HG03103 (cell line): ENCODE results near the gene ALOX12B.

ENCODE experiments used
- ATAC-seq: cut with Tn5 transposase; IDR thresholded peaks from one replicate; pipeline ENCODE4 v1.9.1; 2021; ENCODE audit warnings: low read depth; ENCODE audit not compliant: unreplicated experiment

ALOX12B gene

DNA sequence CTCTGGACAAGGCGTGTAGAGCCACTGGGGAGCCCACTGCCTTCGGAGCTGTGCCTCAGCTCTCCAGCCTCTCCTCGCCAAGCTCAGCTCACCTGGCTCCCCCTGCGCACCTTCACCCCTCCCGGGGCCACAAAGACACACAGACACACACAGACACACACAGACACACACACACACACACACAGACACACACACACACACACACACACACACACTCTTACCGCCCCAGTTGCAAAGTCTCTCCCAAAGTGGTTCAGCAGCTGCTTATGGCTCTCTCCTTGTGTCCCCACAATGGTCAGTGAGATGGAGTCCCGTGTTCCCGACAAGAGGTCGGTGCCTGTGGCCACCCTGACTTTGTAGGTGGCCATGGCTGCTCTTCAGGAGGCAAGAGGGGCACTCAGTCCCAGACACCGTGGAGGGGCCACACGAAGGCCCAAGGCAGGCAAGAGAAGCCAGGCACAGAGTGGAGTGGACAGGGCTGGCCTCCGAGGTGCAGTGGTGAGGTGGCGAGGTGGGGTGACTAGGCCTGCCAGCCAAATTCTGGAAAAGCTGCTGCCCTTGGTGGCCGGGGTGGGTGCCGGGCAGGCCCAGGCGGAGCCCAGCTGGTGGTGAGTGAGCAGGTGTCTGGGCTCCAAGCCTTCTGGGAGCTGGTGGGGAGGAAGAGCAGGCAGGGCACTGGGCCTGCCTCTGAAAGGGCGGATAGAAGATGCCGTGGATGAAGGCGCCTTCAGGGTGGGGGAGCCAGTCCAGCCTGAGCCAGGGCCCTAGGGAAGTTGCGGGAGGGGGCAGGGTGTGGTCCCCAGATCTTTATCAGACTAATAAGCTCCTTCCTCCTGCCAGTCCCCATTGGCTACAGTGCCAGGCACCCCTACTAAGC lies at the start of gene ALOX12B:
ALOX12B (minus strand) TSS at position 642 of the 877 bp plus-strand sequence; CDS start at position 368, 274 bp downstream.
- no peak for ATAC-seq

DNA sequence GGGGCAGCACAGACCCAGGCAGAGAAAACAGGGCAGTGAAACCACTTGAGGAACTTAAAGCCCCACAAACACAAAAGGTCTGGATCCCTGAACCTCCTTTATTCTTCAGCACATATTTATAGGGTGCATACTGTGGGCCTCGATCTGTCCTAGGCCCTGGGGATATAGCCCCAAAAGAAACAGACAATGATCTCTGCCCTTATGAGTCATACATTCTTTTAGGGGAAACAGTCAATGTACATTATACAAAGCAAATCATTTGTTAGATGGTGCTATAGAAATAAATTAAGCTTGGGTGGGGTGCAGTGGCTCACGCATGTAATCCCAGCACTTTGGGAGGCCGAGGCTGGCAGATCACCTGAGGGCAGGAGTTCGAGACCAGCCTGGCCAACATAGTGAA lies 46.4 kb upstream of the ALOX12B start:
- no peak for ATAC-seq

DNA sequence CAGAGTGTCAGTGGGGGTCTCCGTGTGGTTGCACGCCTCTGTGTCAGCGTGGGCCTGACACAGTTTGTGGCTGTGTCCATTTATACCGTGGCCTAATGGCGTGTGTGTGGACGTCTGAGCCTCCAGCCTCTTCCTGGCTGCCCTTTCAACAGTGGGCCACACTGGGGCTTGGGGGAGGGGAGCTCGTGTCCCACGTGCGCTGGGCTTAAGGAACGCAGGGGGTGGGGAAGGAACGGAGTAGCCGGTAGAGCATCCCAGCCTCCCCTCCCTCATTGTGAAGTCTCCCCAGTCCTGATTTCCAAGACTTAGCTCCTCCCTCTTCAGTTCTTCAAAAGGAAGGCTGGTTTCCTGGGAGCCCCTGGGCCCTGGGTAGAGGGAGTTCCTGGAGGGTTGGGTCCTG lies 45.9 kb upstream of the ALOX12B start:
- ATAC-seq = no peak

DNA sequence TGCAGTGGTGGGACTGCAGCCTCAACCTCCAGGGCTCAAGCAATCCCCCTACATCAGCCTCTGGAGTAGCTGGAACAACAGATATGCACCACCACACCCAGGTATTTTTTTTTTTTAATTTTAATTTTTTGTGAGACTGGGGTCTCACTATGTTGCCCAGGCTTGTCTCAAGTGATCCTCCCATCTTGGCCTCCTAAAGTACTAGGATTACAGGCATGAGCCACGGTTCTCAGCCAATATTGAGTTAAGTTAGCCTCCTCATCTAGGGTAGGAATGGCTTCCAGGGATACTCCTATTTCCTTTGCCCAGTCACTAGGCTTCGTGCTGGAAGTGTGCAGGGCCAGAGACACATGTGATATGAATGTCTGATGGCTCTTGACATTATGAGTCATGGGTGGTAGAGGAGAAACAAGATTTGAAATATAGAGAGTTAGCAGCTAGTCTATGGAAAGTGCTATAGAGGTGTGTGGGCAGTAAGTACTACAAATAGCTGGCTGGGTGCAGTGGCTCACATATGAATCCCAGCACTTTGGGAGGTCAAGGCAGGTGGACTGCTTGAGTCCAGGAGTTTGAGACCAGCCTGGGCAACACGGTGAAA lies 44.4 kb upstream of the ALOX12B start:
- no peak for ATAC-seq

DNA sequence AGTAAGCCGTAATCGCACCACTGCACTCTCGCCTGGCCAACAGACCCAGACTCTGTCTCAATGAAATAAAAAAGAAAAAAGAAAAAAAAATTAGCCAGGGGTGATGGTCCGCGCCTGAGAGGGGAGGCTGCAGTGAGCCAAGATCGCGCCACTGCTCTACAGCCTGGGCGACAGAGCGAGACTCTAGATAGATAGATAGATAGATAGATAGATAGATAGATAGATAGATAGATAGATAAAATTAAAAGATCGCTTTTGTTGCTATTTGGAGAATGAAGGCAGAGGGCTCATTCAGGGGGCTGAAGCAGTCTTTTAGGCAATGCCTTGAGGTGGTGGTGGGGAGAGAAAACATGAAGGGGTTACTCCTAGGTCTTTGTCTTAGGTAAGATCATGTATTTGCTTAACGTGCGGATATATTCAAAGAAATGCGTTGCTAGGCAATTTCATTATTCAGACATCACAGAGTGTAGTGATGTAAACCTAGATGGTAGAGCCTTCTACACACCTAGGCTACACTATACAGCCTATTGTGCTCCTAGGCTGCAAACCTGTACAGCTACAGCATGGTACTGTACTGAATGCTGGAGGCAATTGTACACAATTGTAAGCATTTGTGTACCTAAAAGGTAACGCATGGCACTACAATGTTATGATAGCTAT lies 40.7 kb upstream of the ALOX12B start:
- no peak for ATAC-seq

DNA sequence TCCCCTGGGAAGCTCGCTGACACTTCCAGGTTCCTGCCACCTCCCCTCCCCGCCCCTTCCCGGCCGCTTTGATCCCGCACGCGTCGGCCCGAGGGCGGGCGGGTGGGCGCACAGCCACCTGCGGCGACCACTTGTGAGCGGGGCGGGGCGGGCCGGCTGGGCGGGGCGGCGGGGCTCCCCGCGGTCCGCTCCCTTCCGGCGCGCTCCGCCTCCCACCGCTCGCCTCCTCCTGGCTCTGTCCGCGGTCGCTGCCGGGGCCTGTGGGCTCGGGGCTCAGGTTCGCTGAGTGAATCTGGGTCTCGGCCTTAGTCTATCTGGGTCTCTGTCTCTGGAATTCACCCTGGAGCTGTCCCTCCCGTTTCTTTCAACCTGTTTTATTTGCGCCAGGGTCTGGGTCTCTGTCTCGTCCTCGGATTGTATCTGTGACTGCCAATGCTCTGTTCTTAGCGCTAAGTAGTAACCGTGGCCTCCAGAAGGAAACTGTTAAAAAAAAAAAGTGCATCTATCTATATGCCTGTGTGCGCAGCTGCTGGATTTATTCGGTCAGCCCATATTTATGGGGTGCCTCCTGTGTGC lies 39.1 kb upstream of the ALOX12B start:
- no peak for ATAC-seq

DNA sequence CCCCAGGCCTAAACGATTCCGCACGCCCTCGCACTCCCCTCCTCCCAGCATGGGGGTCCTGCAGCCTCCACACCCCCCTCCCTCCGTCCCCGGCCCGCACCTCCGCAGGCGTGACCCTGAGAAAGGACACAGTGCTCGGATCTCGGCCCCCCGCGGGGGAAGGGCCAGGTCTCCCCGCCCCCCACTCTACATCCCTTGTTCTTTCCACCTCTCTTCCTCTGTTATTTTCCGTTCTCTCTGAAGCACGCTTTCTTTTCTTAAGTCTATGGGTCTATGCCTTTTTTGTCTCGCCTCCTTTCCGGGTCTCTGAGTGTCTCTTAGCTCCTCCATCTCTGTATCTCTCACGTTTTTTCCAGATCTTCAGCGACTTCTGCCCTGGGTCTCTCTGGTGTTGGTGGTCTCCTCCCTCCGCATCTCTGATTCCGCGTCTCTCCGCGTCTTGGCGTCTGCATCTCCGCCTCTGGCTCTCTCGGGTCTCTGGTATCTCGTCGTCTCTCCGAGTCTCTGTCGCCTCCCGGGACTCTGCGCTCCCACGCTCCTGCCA lies 38.5 kb upstream of the ALOX12B start:
- no peak for ATAC-seq

DNA sequence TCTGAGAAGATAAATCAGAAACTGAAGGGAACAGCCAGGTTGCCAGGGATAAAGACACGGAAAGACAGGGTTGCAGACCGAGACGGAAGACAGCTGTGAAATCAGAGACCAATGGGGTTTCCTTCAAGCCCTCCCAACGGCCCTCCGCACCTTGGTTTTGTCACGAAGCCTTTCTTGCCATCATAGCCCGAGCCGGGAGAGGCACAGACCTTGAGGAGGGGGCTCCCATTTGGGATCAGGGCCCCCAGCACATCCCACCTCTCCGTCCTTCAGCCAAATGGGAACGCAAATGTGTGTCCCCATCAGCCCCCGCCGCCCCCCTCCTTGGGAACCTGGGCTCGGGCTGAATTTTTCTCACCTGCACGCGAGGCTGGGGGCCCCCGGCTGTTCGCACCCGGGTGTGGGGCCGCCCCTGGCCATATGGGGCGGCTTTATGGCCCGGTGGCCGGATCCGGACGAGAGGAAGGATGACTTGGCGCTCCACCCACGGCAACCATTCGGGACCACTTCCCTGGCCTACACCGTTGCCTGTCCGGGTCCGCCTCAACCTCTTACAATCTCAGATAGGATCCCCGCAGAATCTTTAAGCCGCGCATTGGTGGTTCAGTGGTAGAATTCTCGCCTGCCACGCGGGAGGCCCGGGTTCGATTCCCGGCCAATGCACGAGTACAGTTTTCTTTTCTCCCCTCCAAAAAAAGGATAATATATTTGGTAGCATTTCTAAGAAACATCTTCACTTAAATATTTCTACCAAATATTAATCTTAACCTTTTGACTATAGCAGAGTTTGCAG lies 37.8 kb upstream of the ALOX12B start:
- ATAC-seq = no peak

DNA sequence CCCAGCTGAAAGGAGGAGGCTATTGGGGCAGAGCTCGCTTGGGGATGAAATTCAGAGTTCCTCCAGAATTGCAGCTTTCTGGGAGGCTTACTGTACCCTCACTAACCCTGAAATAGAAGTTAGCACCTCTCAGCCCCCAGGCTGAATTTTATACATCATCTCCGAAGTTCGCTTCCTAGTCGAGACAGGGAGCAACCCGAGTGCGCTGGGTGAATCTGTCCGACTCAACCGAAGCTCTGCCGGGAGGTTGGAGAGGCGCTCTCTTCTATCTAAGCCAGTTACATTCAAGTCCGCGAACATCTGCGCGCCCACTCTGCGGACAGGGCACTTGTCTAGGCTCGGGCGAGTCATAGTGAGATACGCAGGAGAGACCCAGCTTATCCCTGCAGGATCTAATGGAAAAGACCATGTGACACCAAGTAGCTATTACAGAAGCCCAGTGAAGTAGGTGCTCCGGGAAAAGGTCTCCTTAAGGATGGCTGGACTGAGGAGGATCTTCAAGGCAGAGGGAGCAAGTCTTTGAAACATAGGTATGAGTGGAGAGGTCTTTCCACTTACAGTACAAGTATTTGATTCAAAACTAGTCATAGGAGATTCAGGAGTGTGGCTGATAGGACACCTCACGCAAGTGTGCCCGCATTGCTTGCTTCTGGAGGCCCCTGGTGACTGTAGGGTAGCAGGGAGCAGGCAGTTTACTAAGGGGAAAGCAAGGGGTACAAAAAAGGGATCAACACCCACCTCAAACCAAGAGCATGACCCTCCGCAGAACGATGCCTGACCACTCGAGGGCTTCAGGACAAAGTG lies 37.0 kb upstream of the ALOX12B start:
- no peak for ATAC-seq

DNA sequence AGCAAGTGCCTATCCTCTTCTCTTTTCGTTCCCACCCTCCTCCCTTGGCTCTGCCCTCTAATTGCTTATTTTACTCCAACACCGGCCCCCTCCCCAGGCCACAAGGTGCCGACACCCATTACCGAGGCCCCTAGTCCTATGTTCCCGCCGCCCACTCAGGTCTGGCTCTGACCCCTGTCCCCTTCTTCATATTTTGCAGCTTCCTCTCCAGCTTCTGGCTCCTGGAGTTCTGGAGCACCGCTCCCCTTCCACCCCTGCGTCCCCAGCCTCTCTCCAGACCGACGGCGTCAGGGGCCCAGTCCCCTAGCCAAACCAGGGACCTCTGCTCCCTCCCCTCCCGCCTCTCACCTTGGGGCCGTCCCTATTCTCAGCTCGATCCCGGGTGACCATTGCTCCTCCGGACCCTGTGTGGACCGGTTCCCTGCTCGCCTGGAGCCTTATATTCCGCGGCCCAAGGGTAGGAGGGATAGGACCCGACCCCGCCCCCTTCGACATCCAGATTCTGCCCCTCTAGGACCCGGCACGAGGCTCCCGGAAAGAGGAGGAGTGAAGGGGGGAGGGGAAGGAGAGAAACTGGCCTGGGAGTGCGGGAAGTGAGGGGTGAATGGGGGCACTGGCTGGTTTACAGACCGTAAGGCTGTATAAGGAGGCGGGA lies 36.3 kb upstream of the ALOX12B start, which contains the start of gene HES7:
HES7 (minus strand) TSS at position 412 of the 655 bp plus-strand sequence; CDS start at position 390, 22 bp downstream.
- ATAC-seq = no peak

DNA sequence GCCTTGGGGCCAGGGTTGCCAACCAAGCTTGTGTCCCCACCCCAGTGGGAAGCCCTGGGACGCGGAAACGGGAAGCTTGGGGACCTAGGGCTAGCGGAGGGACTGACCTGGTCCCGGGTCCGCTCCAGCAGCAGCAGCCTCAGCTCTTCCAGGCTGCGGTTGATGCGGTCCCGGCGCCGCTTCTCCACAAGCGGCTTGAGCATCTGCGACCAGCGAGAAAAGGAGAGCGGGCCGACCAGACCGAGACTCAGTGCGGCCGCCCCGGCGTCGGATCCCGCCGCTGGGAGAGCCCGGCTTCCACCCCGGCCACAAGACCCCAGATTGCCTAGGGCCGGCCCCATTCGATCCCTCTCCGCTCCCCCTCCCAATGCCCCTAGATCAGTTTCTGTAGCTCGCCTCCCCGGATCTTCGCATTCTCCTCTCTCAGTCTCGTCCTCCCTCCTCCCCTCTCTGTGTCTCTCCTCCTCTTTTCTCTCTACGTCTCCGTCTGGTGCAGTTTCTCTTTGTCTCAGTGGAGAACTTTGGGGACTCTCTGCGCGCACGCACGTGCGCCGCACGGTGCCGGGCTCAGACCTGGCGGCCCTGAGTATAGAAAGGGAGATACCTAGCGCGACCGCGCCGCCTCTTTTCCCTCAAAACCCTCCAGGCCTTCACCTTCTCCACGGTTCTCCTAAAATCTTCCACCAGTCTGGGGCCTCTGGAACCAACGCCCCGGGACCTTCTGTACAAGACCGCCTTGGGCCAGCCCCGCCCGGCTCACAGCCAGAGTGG lies 35.6 kb upstream of the ALOX12B start:
- ATAC-seq = no peak

DNA sequence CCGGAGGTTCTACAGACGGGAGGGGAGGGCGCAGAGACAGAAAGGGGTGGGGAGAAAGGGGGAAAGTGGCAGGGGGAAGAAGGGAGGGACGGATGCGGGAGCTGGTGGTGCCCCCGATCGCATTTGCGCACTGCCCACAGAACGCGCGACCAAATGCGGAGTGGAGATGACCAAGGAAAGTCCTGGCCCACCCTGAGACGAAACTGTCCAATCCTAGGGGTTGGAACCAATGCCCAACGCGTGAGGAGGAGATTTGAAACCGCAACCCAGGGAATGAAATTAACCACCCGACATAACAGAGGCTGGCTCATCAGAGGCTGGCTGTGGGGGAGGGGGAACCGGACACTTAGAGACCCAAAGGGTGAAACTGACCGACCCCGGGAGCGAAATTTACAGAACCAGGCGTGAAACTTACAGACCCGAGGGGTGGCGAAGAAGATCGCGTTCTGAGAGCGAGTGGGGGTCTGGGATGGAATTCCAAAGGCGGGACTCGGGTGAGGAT lies 35.0 kb upstream of the ALOX12B start:
- ATAC-seq = no peak

DNA sequence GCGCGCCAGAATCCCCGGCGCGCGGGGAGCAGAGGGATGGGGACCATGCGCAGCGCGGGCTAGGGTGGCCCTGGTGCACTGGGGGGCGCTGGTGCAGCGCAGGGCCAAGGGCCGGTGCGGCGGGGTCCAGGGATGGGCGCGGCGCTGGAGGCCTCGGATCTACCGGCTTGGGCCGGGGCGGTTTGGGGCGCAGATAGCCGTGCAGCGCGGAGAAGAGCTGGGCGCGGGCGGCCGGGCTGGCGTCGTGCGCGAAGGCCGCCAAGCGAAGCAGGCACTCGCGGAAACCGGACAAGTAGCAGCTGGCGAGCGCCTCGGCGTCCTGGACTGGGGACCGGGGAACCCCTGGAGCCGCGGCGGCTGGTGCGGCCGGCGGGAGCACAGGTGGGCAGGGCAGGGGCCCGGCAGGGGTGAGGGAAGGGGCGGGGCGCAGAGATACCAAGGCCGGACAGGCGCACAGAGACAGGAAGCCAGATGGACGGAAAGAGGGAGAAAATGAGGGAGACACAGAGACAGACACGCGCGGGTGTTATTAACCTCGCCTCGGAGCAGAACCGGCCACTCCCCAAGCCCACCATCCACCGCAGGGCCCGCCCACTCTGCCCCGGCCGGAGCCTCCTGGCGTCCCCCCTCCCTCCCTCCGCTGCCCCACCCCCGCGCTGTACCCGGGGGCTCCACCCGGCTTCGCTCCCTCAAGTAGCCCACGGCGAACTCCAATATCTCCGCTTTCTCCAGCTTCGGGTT lies 34.3 kb upstream of the ALOX12B start:
- ATAC-seq = no peak

DNA sequence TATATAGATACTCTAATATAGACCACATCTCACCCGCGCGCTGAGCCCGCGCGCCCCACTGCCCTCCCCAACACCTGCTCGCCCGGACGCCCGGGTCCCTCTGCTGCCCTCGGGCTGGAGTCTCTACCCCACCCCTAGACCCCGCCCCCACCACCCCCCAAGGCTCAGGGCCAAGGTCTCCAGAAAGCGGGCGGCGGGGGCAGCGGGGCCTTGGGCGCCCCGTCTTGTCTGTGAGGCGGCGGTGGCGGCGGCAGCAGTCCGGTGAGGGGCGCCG lies 33.8 kb upstream of the ALOX12B start:
- ATAC-seq = no peak

DNA sequence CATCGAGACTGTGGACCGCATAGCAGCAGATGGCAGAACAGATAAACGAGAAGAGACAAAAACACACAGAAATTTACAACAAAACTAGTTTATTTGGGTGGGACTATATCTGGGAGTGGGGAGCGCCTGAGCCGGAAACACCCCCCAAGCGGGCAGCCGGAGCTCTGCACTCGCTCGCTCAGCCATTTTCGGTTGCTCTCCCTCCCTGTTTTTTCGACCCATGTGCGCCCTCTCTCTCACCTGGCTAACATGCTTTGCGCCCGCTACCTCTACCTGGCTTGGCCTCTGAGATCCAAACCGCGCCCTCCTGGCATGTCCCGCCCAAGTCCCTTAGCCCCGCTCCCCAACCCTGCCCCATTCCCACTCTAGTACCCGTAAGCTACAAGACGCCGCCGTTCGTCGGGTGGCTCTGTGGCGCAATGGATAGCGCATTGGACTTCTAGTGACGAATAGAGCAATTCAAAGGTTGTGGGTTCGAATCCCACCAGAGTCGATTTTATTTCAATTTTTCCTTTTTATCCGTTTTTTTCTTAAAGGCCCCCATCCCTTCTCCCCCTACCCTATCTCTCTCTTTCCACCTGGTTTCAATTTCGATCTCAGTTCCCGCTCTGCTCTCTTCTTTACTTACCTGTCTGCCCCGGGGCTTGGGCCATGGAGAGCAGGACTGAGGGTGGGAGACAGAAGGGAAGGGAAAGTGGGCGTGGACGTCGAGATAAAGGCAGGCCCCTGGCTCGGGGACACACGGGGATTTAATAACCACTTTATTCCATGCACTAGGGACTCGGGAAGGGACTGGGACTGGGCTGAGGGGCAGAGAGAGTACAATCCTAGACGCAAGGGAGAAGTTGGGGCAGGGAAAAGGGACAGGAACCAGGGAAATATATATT lies 33.2 kb upstream of the ALOX12B start:
- ATAC-seq = no peak
